PC-9 (cell line): ENCODE data around the gene LAMA3. TPM values are rescaled to one million over a fixed set of nuclear protein-coding genes. Genes with fewer than 3 reads are reported as not detected.

Experiments used
- BruUV-seq: library from RNA; stranded (reverse); fragments of 400-500 nt; replicated peaks from 2 replicates; lab custom pipeline; 2021; lab: Mats Ljungman, UMichigan
- CTCF ChIA-PET: fragments of 300-600 bp; sonication (Branson Sonifier 250); formaldehyde crosslinking; loops from one replicate; lab custom pipeline; 2022; ENCODE audit warnings: antibody characterized with exemption; lab: Charles Lee
- POLR2A ChIA-PET: fragments of 300-600 bp; sonication (Branson Sonifier 250); formaldehyde crosslinking; loops from one replicate; lab custom pipeline; 2022; ENCODE audit warnings: antibody characterized with exemption; ENCODE audit not compliant: unreplicated experiment; lab: Charles Lee
- DNase-seq, 2 experiments: peaks; one replicate each; pipeline versions ENCODE4 v3.0.0 to v3.0.0-alpha.2; 2015 to 2022; ENCODE audit warnings: mixed read lengths in 1 of 2
- H2AFZ ChIP-seq: fragments of 200-600 bp; sonication (generic); 2 replicates; pipeline ENCODE4 v1.8.1; 2017; ENCODE audit warnings: antibody characterized with exemption
- H3F3A ChIP-seq: fragments of 200-600 bp; sonication (generic); 2 replicates; pipeline ENCODE4 v1.8.1; 2017; ENCODE audit warnings: antibody characterized with exemption, mild to moderate bottlenecking, low read depth; ENCODE audit not compliant: insufficient read depth
- H3K27ac ChIP-seq: fragments of 200-600 bp; sonication (generic); 2 replicates; pipeline ENCODE4 v1.6.1; 2016; ENCODE audit warnings: mixed run types
- H3K27me3 ChIP-seq: fragments of 200-600 bp; sonication (generic); 2 replicates; pipeline ENCODE4 v1.6.1; 2016; ENCODE audit warnings: low read depth, mixed run types; ENCODE audit not compliant: insufficient read depth
- H3K36me3 ChIP-seq: fragments of 200-600 bp; sonication (generic); 2 replicates; pipeline ENCODE4 v1.6.1; 2016; ENCODE audit warnings: low read depth, mixed run types
- H3K4me1 ChIP-seq: fragments of 200-600 bp; sonication (generic); replicated peaks from 2 replicates; pipeline ENCODE4 v1.6.1; 2016; ENCODE audit warnings: mixed run types; ENCODE audit not compliant: insufficient read depth
- H3K4me2 ChIP-seq: fragments of 200-600 bp; sonication (generic); 2 replicates; pipeline ENCODE4 v1.6.1; 2017; ENCODE audit warnings: mixed run types
- H3K4me3 ChIP-seq: fragments of 200-600 bp; sonication (generic); 2 replicates; pipeline ENCODE4 v1.6.1; 2016; ENCODE audit warnings: mixed run types
- H3K79me2 ChIP-seq: fragments of 200-600 bp; sonication (generic); 2 replicates; pipeline ENCODE4 v1.6.1; 2017; ENCODE audit warnings: low read depth, mixed run types
- H3K9me2 ChIP-seq: fragments of 200-600 bp; sonication (generic); 2 replicates; pipeline ENCODE4 v1.8.1; 2017; ENCODE audit warnings: mild to moderate bottlenecking; ENCODE audit not compliant: insufficient read depth
- H3K9me3 ChIP-seq: fragments of 200-600 bp; sonication (generic); 2 replicates; pipeline ENCODE4 v1.8.1; 2016; ENCODE audit warnings: low read depth; ENCODE audit not compliant: insufficient read depth
- H4K20me1 ChIP-seq: fragments of 200-600 bp; sonication (generic); 2 replicates; pipeline ENCODE4 v1.8.1; 2017; ENCODE audit not compliant: insufficient read depth
- EZH2 ChIP-seq: fragments of 200-600 bp; sonication (generic); IDR thresholded peaks from 2 replicates; pipeline ENCODE4 v1.8.0; 2017; ENCODE audit warnings: antibody characterized with exemption, low read depth
- intact Hi-C: fragments of 100-400 bp; cut with micrococcal nuclease; formaldehyde crosslinking; loops from one replicate; pipeline ENCODE4 v1.10.0; 2022; ENCODE audit not compliant: unreplicated experiment
- total RNA-seq: library from RNA; stranded (reverse); gene quantifications from 2 replicates; pipeline ENCODE4 v1.2.3, GENCODE V29; 2021
- TF ChIP-seq, protein P1 (sequence below): fragments of 200-600 bp; sonication (generic); conservative IDR thresholded peaks from 2 replicates; pipeline ENCODE4 v1.6.1; 2017; ENCODE audit warnings: mixed run types, antibody characterized with exemption, mild to moderate bottlenecking, moderate library complexity

LAMA3 gene
- total RNA-seq, 1 experiment from 2014 or later = 44.4 TPM

DNA sequence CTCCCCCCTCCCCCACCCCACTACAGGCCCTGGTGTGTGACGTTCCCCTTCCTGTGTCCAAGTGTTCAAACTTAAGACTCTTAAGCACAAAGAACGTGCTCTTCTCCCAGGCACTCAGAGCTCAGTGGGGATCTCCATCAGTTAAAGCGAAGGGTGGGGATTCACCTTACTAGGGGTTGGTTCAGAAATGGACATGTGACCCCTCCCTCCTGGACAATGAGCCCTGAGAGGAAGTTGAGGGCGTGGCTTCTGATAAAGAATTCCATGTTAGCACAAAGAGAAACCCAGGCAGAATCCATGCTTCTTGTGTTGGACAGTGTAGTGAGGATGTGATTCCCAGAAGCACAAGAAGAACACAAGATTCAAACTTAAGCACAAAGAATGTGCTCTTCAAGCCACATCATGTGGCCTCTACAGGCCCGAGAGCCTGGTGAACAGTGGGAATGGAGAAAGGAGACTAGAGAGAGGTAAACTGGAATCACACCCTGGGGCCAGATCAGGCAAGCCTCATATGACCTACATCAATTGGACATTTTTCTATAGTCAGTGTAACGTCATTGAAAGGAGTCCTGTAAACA lies 247.2 kb downstream of the LAMA3 start:
- POLR2A ChIA-PET = interaction anchor here (0.6 kb wide), 1 partner anchor 224 kb away, joined by 3 read pairs; no protein-coding TSS in a partner anchor
- Histone ChIP-seq H3K4me2 (no peak overlapping the region), H3K36me3 (no peaks in the 10 kb centered on the region), H3K79me2 (no peaks in the 10 kb centered on the region), H4K20me1 (no peaks in the 10 kb centered on the region), H3K27me3 (no peaks in the 10 kb centered on the region), H3K27ac (no peak overlapping the region), H2AFZ (no peak overlapping the region), H3K9me3 (no peaks in the 10 kb centered on the region), H3K4me1 (no peaks in the 10 kb centered on the region), H3F3A (no peaks in the 10 kb centered on the region), H3K4me3 (no peak overlapping the region), H3K9me2 (no peaks in the 10 kb centered on the region)
- BruUV-seq = no TSS peak
- TF ChIP-seq, protein P1, sequence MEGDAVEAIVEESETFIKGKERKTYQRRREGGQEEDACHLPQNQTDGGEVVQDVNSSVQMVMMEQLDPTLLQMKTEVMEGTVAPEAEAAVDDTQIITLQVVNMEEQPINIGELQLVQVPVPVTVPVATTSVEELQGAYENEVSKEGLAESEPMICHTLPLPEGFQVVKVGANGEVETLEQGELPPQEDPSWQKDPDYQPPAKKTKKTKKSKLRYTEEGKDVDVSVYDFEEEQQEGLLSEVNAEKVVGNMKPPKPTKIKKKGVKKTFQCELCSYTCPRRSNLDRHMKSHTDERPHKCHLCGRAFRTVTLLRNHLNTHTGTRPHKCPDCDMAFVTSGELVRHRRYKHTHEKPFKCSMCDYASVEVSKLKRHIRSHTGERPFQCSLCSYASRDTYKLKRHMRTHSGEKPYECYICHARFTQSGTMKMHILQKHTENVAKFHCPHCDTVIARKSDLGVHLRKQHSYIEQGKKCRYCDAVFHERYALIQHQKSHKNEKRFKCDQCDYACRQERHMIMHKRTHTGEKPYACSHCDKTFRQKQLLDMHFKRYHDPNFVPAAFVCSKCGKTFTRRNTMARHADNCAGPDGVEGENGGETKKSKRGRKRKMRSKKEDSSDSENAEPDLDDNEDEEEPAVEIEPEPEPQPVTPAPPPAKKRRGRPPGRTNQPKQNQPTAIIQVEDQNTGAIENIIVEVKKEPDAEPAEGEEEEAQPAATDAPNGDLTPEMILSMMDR = no peak
- intact Hi-C loops = no loop called here
- CTCF ChIA-PET = interaction anchor here (0.7 kb wide), 1 partner anchor 553 kb away, joined by 8 read pairs; no protein-coding TSS in a partner anchor
- no peak for DNase-seq

DNA sequence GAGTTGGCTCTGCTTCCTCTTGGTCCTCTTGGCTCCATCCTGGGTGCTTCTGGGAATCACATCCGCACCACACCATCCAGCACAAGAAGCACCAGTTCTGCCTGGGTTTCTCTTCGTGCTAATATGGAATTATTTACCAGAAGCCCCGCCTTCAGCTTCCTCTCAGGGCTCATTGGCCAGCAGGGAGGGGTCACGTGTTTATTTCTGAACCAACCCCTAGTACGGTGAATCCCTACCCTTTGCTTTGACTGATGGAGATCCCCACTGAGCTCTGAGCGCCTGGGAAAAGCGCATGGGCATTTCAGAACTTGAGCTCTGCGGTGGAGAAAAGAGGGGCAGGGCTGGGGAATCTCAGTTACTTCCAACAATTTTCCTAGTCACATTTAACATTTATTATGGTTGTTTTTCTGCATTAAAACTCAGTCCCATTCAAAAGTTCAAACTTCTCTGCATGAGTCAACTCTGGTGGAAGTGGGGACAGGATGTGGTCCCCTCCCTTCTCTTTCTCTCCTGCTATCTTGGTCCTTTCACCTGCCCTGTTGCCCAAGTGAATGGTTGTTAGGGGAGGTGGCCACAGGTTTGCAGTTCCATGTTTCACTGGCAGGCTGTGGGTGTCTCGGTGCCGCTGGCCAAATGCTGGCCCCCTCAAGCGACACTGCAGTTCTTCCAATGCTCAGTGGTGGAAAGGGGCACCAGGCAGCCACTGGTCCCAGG lies 248.9 kb downstream of the LAMA3 start:
- DNase-seq = no peak
- H3K9me3 ChIP-seq = no peaks in the 10 kb centered on the region
- H3F3A ChIP-seq = no peaks in the 10 kb centered on the region
- H3K4me2 ChIP-seq = no peak overlapping the region
- H4K20me1 ChIP-seq = no peaks in the 10 kb centered on the region
- no peaks in the 10 kb centered on the region for H3K27me3 ChIP-seq
- TF ChIP-seq, protein P1 = no peak
- TF ChIP-seq EZH2 = no peak
- no peak overlapping the region for H3K27ac ChIP-seq
- H3K79me2 ChIP-seq = no peaks in the 10 kb centered on the region
- POLR2A ChIA-PET = no interaction called here
- H2AFZ ChIP-seq = no peak overlapping the region
- no peak overlapping the region for H3K4me3 ChIP-seq
- intact Hi-C loops = no loop called here
- H3K4me1 ChIP-seq = no peaks in the 10 kb centered on the region
- no peaks in the 10 kb centered on the region for H3K36me3 ChIP-seq
- no peaks in the 10 kb centered on the region for H3K9me2 ChIP-seq
- no TSS peak for BruUV-seq
- CTCF ChIA-PET = no interaction called here

DNA sequence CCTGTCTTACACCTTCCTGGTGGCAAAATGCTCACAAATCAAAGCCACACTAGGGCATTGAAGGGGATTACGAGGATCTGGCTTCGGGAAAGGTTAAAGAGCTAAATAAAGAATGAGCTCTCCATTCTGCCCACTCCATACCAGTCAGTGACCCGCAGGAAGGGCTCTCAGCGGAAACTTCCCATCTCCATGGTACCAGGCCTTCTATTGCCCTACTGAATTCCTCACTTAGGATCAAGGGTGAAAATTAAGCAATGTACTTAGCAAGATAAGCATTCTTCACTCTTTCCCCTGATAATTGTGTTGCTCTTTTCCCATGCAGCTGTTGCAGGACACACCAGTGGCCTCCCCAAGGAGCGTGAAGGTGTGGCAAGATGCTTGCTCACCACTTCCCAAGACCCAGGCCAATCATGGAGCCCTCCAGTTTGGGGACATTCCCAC lies 249.7 kb downstream of the LAMA3 start:
- POLR2A ChIA-PET = no interaction called here
- no peaks in the 10 kb centered on the region for H3K36me3 ChIP-seq
- H3K4me3 ChIP-seq = no peak overlapping the region
- no peaks in the 10 kb centered on the region for H4K20me1 ChIP-seq
- no peak overlapping the region for H3K4me2 ChIP-seq
- no TSS peak for BruUV-seq
- no peaks in the 10 kb centered on the region for H3K79me2 ChIP-seq
- no peaks in the 10 kb centered on the region for H3F3A ChIP-seq
- no peaks in the 10 kb centered on the region for H3K4me1 ChIP-seq
- intact Hi-C loops = no loop called here
- no peak for TF ChIP-seq EZH2
- TF ChIP-seq, protein P1 = no peak
- H3K9me2 ChIP-seq = no peaks in the 10 kb centered on the region
- CTCF ChIA-PET = no interaction called here
- no peak overlapping the region for H2AFZ ChIP-seq
- no peaks in the 10 kb centered on the region for H3K27me3 ChIP-seq
- no peak for DNase-seq
- no peak overlapping the region for H3K27ac ChIP-seq
- H3K9me3 ChIP-seq = no peaks in the 10 kb centered on the region
